ENCODE results near the gene STARD10.

DNA sequence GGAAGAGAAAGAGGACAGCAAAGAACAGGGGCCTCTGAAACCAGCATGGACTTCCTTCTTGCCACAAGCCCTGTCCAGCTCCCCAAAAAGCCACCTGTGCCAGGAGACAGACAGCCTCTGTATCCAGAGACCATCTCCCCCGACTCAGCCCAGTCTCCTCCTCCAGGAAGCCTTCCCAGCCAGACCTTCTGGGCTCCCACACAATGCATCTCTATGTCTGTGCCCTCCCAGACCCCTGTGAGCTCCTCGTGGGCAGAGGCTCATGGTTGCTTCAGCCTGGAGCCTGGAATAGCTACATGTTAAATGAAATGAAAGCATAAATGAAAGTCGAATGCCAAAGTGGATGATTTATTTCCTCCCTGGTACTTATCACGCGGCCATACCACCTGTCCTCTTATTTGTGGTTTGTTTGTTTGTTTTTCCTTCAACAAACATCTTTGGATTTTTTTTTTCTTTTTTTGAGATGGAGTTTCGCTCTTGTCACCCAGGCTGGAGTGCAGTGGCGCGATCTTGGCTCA, 34.3 kb downstream of the STARD10 start:
- no peak for TF ChIP-seq POLR2A (IDR thresholded peaks at IDR 0.05)
- TF ChIP-seq, protein P1, sequence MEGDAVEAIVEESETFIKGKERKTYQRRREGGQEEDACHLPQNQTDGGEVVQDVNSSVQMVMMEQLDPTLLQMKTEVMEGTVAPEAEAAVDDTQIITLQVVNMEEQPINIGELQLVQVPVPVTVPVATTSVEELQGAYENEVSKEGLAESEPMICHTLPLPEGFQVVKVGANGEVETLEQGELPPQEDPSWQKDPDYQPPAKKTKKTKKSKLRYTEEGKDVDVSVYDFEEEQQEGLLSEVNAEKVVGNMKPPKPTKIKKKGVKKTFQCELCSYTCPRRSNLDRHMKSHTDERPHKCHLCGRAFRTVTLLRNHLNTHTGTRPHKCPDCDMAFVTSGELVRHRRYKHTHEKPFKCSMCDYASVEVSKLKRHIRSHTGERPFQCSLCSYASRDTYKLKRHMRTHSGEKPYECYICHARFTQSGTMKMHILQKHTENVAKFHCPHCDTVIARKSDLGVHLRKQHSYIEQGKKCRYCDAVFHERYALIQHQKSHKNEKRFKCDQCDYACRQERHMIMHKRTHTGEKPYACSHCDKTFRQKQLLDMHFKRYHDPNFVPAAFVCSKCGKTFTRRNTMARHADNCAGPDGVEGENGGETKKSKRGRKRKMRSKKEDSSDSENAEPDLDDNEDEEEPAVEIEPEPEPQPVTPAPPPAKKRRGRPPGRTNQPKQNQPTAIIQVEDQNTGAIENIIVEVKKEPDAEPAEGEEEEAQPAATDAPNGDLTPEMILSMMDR (IDR thresholded peaks at IDR 0.05) = no peak

All from testis (tissue), 2 donors.